Astrocyte of the hippocampus (primary cell): ENCODE data around the gene NSUN4.
A peak's percentile ranks its signal among the peaks of the same experiment; 100 is the strongest.

ENCODE experiments used
- DNase-seq: peaks from one replicate; pipeline ENCODE4 v3.0.0; 2011; ENCODE audit warnings: low read depth, low spot score

Gene NSUN4

GRCh38 chr1:46405724-46406123, 65.1 kb downstream of the NSUN4 start:
- no peak for DNase-seq

GRCh38 chr1:46406881-46407608, 66.4 kb downstream of the NSUN4 start:
- peak; percentile 46 for DNase-seq

DNA sequence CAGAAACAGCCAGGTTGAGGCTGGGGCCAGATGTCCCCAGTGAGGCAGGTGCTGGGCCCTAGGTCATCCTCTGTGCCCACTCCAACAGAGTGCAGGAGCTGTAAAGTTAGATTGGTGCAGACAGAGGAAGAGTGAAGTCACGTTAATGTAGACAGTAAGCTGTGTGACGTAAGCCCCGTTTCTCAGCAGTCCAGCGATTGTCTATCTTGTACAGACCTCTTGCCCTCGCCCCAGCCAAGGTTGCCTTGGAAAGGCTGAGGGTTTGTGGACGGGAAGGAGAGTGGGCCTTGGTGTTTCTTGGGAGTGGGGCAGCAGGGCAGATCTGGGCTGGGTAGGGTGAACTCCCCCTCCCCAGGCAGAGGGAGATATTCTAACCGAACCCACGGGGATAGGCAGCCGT, 67.0 kb downstream of the NSUN4 start:
- DNase-seq: no peak

- no peak for DNase-seq
Measured at GRCh38 chr1:46408356-46409062, 67.9 kb downstream of the NSUN4 start.

DNA sequence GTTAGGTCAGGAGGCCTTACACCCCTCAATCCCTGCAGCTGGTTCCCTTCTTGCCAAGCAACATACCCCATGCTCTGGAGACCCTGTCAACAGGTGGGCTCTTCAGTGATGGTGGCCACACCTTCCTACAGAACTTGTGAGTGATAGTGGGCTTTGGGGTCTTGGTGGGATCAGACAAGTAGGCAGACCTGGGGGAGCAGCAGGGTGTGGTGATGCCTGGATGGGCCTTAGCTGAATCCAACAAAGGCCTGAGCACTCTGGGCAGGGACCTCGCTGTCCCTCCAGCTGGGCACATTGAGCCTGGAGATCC, 68.4 kb downstream of the NSUN4 start:
- DNase-seq: no peak

DNA sequence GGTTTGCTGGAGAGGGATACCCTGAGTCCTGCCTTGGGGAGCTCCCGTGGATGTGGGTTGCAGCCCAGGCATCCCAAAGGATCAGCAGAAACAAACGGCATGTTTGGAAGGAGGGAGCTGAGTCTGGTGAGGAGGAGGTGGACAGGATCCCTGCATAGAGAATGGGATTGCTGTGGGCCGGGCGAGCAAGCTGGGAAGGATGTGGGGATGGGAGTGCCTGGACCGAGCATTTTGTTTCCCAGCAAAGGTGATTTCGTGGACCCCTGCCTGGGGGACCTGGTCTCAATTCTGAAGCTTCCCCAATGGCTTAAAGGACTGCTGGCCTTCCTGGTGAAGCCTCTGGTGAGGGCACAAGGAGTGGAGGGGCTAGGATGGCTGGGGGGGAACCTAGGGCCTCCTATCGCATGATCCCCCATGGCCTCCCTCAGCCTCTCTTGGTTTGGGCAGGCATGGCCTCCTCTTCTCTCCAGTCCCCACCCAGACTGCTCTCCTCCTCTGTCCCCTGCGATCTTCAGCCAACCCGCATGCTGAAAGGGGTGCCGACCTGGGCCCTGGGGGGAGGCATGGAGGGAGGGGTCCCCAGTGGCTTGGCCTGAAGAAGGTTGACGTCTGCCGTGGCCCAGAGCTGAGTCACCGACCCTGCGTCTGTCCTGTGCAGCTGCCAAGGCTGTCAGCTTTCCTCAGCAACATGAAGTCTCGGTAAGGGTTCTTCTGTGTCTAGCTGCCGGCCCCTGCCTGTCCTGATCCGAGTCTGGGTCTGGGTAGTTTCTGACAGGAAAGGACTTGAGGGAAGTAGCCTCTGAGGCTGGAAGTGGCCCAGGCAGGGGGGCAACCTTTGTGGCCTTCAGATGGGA, 69.8 kb downstream of the NSUN4 start:
- peak; percentile 61 for DNase-seq

- no peak for DNase-seq
Measured at GRCh38 chr1:46411010-46411405, 70.4 kb downstream of the NSUN4 start.
